IPS-18c (cell line): ENCODE results near the gene RPA1.
"Not testable (repeated sequence)": the region's sequence is repeated elsewhere in the genome, so short reads cannot be mapped to it uniquely, and the experiment has no call there.

ENCODE experiments used
- H3K4me3 ChIP-seq: 2 replicates; pipeline ENCODE4 v1.7.0; 2013; ENCODE audit warnings: low read depth, mild to moderate bottlenecking, low read length, moderate library complexity; ENCODE audit not compliant: insufficient read depth
- H3K9me3 ChIP-seq: one replicate; pipeline ENCODE4 v1.6.1; 2013; ENCODE audit warnings: mild to moderate bottlenecking, low read length, moderate library complexity; ENCODE audit not compliant: control insufficient read depth, insufficient read depth

RPA1 gene

GRCh38 chr17:1865252-1866037, 35.6 kb downstream of the RPA1 start:
- Histone ChIP-seq H3K9me3 (no peaks in the 10 kb centered on the region), H3K4me3 (no peak overlapping the region)

GRCh38 chr17:1867307-1867706, 37.5 kb downstream of the RPA1 start:
- H3K9me3 ChIP-seq: no peaks in the 10 kb centered on the region

GRCh38 chr17:1868090-1868489, 38.3 kb downstream of the RPA1 start:
- Histone ChIP-seq H3K9me3 (no peaks in the 10 kb centered on the region), H3K4me3 (no peak overlapping the region)

More at GRCh38 chr17:1867307-1867706, 37.5 kb downstream of the RPA1 start:
- H3K4me3 ChIP-seq: no peak overlapping the region

GRCh38 chr17:1870592-1870991, 40.8 kb downstream of the RPA1 start:
- no peaks in the 10 kb centered on the region for H3K9me3 ChIP-seq
- H3K4me3 ChIP-seq: no peak overlapping the region

GRCh38 chr17:1871756-1872155, 42.0 kb downstream of the RPA1 start:
- Histone ChIP-seq H3K9me3 (no peaks in the 10 kb centered on the region), H3K4me3 (no peak overlapping the region)

GRCh38 chr17:1872254-1872653, 42.4 kb downstream of the RPA1 start:
- Histone ChIP-seq H3K4me3 (no peak overlapping the region), H3K9me3 (no peaks in the 10 kb centered on the region)

GRCh38 chr17:1872976-1873375, 43.2 kb downstream of the RPA1 start:
- Histone ChIP-seq H3K4me3 (no peak overlapping the region), H3K9me3 (no peaks in the 10 kb centered on the region)

- Histone ChIP-seq H3K4me3 (no peak overlapping the region), H3K9me3 (no peaks in the 10 kb centered on the region)
These were observed 43.6 kb downstream of the RPA1 start for GRCh38 chr17:1873418-1873817.

- no peaks in the 10 kb centered on the region for H3K9me3 ChIP-seq
- H3K4me3 ChIP-seq: no peak overlapping the region
These were observed 45.8 kb downstream of the RPA1 start for GRCh38 chr17:1875597-1875996.

- Histone ChIP-seq H3K4me3 (no peak overlapping the region), H3K9me3 (no peaks in the 10 kb centered on the region)
These were observed 48.8 kb downstream of the RPA1 start for GRCh38 chr17:1878419-1879121.

- H3K9me3 ChIP-seq: peaks cover 2% of the 10 kb centered on the region
These were observed 51.2 kb downstream of the RPA1 start for GRCh38 chr17:1880851-1881630.

GRCh38 chr17:1882836-1883235, 53.0 kb downstream of the RPA1 start:
- H3K9me3 ChIP-seq: peaks cover 2% of the 10 kb centered on the region
- H3K4me3 ChIP-seq: no peak overlapping the region

More at GRCh38 chr17:1880851-1881630, 51.2 kb downstream of the RPA1 start:
- H3K4me3 ChIP-seq: no peak overlapping the region

GRCh38 chr17:1883536-1883935, 53.7 kb downstream of the RPA1 start:
- no peak overlapping the region for H3K4me3 ChIP-seq

GRCh38 chr17:1888741-1889140, 58.9 kb downstream of the RPA1 start:
- peaks cover 2% of the 10 kb centered on the region for H3K9me3 ChIP-seq
- H3K4me3 ChIP-seq: no peak overlapping the region

More at GRCh38 chr17:1883536-1883935, 53.7 kb downstream of the RPA1 start:
- peaks cover 2% of the 10 kb centered on the region for H3K9me3 ChIP-seq

- H3K4me3 ChIP-seq: no peak overlapping the region
These were observed 61.1 kb downstream of the RPA1 start for GRCh38 chr17:1890758-1891450.

GRCh38 chr17:1894753-1895339, 65.0 kb downstream of the RPA1 start:
- Histone ChIP-seq H3K4me3 (no peak overlapping the region), H3K9me3 (no peaks in the 10 kb centered on the region)

More at GRCh38 chr17:1890758-1891450, 61.1 kb downstream of the RPA1 start:
- no peaks in the 10 kb centered on the region for H3K9me3 ChIP-seq

- H3K9me3 ChIP-seq, H3K4me3 ChIP-seq: not testable (repeated sequence)
These were observed 65.7 kb downstream of the RPA1 start for GRCh38 chr17:1895479-1895878.
